Ishikawa (cell line): ENCODE measurements around the gene MICALL2.
A peak's percentile ranks its signal among the peaks of the same experiment; 100 is the strongest.

Source experiments
- CEBPB ChIP-seq: IDR thresholded peaks from 2 replicates; pipeline ENCODE4 v1.6.1; 2012
- CREB1 ChIP-seq: IDR thresholded peaks from 2 replicates; pipeline ENCODE4 v1.6.1; 2012; ENCODE audit warnings: low read depth
- EGR1 ChIP-seq: IDR thresholded peaks from 2 replicates; pipeline ENCODE4 v1.6.1; 2012
- EP300 ChIP-seq: IDR thresholded peaks from 2 replicates; pipeline ENCODE4 v1.6.1; 2012; ENCODE audit warnings: borderline replicate concordance
- FOXM1 ChIP-seq: IDR thresholded peaks from 2 replicates; pipeline ENCODE4 v1.6.1; 2012; ENCODE audit warnings: low read depth, borderline replicate concordance
- MAX ChIP-seq: IDR thresholded peaks from 2 replicates; pipeline ENCODE4 v1.6.1; 2012
- NFIC ChIP-seq: IDR thresholded peaks from 2 replicates; pipeline ENCODE4 v1.6.1; 2012
- RAD21 ChIP-seq: IDR thresholded peaks from 2 replicates; pipeline ENCODE4 v1.6.1; 2012; ENCODE audit warnings: low read depth
- REST ChIP-seq: IDR thresholded peaks from 2 replicates; pipeline ENCODE4 v1.6.1; 2012; ENCODE audit warnings: low read depth, mild to moderate bottlenecking
- TAF1 ChIP-seq: IDR thresholded peaks from 2 replicates; pipeline ENCODE4 v1.6.1; 2012; ENCODE audit warnings: low read depth, mild to moderate bottlenecking
- TCF12 ChIP-seq: IDR thresholded peaks from 2 replicates; pipeline ENCODE4 v1.6.1; 2012; ENCODE audit warnings: low read depth
- TEAD4 ChIP-seq: IDR thresholded peaks from 2 replicates; pipeline ENCODE4 v1.6.1; 2012
- YY1 ChIP-seq: IDR thresholded peaks from 2 replicates; pipeline ENCODE4 v1.6.1; 2012; ENCODE audit warnings: low read depth
- ZBTB7A ChIP-seq: IDR thresholded peaks from 2 replicates; pipeline ENCODE4 v1.6.1; 2012; ENCODE audit warnings: low read depth
- TF ChIP-seq, protein P1 (sequence below): IDR thresholded peaks from 2 replicates; pipeline ENCODE4 v1.6.1; 2012

MICALL2 gene

GRCh38 chr7:1468643-1469298 is 9.5 kb upstream of the MICALL2 start:
- TF ChIP-seq REST (no peak), TEAD4 (no peak), TCF12 (no peak), RAD21 (no peak), ZBTB7A (no peak), NFIC (no peak), FOXM1 (no peak), CREB1 (no peak), CEBPB (no peak), MAX (no peak), YY1 (no peak), EP300 (no peak), EGR1 (no peak)
- TF ChIP-seq, protein P1, sequence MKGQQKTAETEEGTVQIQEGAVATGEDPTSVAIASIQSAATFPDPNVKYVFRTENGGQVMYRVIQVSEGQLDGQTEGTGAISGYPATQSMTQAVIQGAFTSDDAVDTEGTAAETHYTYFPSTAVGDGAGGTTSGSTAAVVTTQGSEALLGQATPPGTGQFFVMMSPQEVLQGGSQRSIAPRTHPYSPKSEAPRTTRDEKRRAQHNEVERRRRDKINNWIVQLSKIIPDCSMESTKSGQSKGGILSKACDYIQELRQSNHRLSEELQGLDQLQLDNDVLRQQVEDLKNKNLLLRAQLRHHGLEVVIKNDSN: no peak

- TF ChIP-seq TAF1 (no peak), TCF12 (no peak), RAD21 (no peak), CREB1 (no peak), EP300 (no peak), EGR1 (no peak), NFIC (no peak), MAX (no peak), YY1 (no peak)
- TF ChIP-seq, protein P1: no peak
Observed at GRCh38 chr7:1468203-1468602, 8.9 kb upstream of the MICALL2 start.

DNA sequence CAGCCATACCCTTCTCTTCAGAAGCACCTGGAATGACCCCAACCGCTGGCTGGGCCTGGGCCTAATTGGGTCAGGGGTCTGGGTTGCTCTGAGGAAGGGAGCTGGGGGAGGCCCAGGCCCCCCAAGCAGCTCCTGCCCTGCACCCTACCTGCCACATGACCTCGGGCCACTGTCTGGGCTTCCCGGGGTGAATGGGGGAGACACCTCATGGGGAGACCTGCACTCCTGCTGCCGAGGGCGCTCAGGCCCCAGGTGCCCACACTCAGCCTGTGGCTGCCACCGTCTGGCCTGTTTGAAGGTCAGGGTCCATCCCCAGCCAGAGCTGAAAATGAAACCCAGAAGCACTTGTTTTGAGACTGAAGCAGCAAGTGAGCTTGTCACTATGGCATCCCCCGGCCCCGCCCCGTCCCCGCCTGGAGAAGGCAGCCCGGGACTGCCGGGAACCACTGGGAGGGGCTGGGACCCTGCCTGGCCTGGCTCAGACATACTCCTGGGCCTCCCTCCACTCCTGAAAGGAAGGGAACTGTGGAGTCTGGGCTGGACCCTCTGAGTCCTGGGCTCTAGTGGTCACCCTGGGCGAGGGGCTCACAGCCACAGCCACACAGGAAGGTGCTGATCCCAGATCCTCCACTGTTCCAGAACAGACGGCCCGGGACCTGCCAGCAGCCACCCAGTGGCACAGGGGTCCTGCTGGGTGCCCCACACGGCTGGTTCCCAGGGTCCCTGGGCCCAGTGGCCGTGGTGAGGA is 7.4 kb upstream of the MICALL2 start:
- TF ChIP-seq TAF1: no peak
- TF ChIP-seq YY1: no peak
- TF ChIP-seq NFIC: no peak

- TF ChIP-seq EP300: no peak
- no peak for TF ChIP-seq TAF1
- no peak for TF ChIP-seq MAX
- TF ChIP-seq FOXM1: no peak
- TF ChIP-seq TEAD4: no peak
- no peak for TF ChIP-seq YY1
Observed at GRCh38 chr7:1464694-1465093, 5.4 kb upstream of the MICALL2 start.

DNA sequence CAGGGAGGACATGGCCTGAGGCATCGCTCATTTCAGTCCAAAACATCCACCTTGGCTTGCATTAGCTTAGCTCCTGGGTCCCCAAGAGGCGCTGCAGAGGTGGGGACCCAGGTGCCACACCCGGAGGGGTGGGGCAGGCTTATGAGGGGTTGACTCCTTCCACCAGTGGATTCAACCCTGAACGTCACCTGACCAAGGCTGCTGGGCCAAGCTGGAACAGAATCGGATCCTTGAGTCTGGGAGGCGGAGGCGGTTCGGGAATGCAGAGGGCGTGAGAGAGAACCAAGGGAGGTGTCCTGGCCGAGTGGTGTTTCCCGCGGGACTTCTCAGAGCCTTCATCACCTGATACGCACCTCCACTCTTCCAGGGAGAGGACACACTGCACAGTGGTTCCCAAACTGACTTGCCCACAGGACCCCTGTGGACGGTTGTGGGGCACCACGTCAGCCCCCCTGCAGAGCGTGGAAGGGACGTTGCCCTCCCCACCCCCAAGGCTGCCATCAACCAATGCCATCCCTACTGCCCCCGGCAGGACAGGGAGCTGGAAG is 4.5 kb upstream of the MICALL2 start:
- no peak for TF ChIP-seq RAD21
- TF ChIP-seq YY1: no peak
- TF ChIP-seq EGR1: no peak
- TF ChIP-seq TAF1: no peak
- no peak for TF ChIP-seq TEAD4
- 0 out of 2 replicates have a peak, but pooled peaks have one; percentile 35 for TF ChIP-seq ZBTB7A
- TF ChIP-seq, protein P1: 0 out of 2 replicates have a peak, but pooled peaks have one; percentile 35
- TF ChIP-seq EP300: no peak

GRCh38 chr7:1461646-1462375 is 2.5 kb upstream of the MICALL2 start:
- no peak for TF ChIP-seq CEBPB
- no peak for TF ChIP-seq CREB1
- no peak for TF ChIP-seq TCF12
- no peak for TF ChIP-seq EP300
- no peak for TF ChIP-seq MAX
- no peak for TF ChIP-seq FOXM1
